Common myeloid progenitor, CD34-positive (primary cell): ENCODE data around the gene SART1.

Experiments used
- CTCF ChIA-PET: fragments of 350-600 bp; sonication (Branson Sonifier 250); formaldehyde crosslinking; loops from one replicate; lab custom pipeline; 2021; ENCODE audit warnings: antibody characterized with exemption; lab: Charles Lee
- POLR2A ChIA-PET: fragments of 350-600 bp; sonication (Branson Sonifier 250); formaldehyde crosslinking; loops from one replicate; lab custom pipeline; 2021; ENCODE audit warnings: antibody characterized with exemption; lab: Charles Lee
- DNase-seq, 3 donors: peaks; one replicate each; pipeline versions ENCODE4 v3.0.0 to v3.0.0-alpha.2; 2013
- H3K27ac ChIP-seq, 2 experiments: 1 replicate in 1 of 2; 2 replicates in 1 of 2; pipeline ENCODE4 v1.7.0; 2013; ENCODE audit warnings: inconsistent platforms in 2 of 2, low read length in 2 of 2, mild to moderate bottlenecking in 2 of 2, low read depth in 1 of 2, moderate library complexity in 1 of 2; ENCODE audit not compliant: severe bottlenecking in 2 of 2, insufficient read depth in 1 of 2, poor library complexity in 1 of 2
- H3K27me3 ChIP-seq, 5 experiments: replicated peaks in 2 of 5; 1 replicate in 3 of 5; 2 replicates in 2 of 5; pipeline versions ENCODE4 v1.6.1 to v1.7.0; 2013; ENCODE audit warnings: low read length in 4 of 5, mild to moderate bottlenecking in 2 of 5, moderate library complexity in 2 of 5, inconsistent platforms in 1 of 5; ENCODE audit not compliant: insufficient read depth in 5 of 5, control insufficient read depth in 4 of 5
- H3K36me3 ChIP-seq, 4 experiments: 1 replicate in 2 of 4; 2 replicates in 2 of 4; pipeline versions ENCODE4 v1.6.1 to v1.7.0; 2013; ENCODE audit warnings: low read length in 3 of 4, control low read depth in 1 of 4, mild to moderate bottlenecking in 1 of 4; ENCODE audit not compliant: control insufficient read depth in 4 of 4, insufficient read depth in 4 of 4
- H3K4me1 ChIP-seq, 4 experiments: 1 replicate in 3 of 4; 2 replicates in 1 of 4; pipeline versions ENCODE4 v1.6.1 to v1.7.1; 2013; ENCODE audit warnings: low read length in 3 of 4, mild to moderate bottlenecking in 3 of 4, control low read depth in 1 of 4, inconsistent platforms in 1 of 4, moderate library complexity in 1 of 4; ENCODE audit not compliant: control insufficient read depth in 4 of 4, insufficient read depth in 4 of 4; ENCODE audit errors: control extremely low read depth in 1 of 4
- H3K4me3 ChIP-seq, 7 experiments: 1 replicate in 4 of 7; 2 replicates in 3 of 7; pipeline versions ENCODE4 v1.5.1 to v1.7.0; 2013; ENCODE audit warnings: mild to moderate bottlenecking in 7 of 7, low read length in 6 of 7, moderate library complexity in 6 of 7, inconsistent platforms in 2 of 7, low read depth in 2 of 7, control low read depth in 1 of 7; ENCODE audit not compliant: insufficient read depth in 4 of 7, control insufficient read depth in 1 of 7; ENCODE audit errors: extremely low read depth in 1 of 7
- H3K9me3 ChIP-seq, 5 experiments: 1 replicate in 4 of 5; 2 replicates in 1 of 5; pipeline versions ENCODE4 v1.6.1 to v1.7.1; 2013; ENCODE audit warnings: low read length in 4 of 5, mild to moderate bottlenecking in 2 of 5, inconsistent platforms in 1 of 5, low read depth in 1 of 5, moderate library complexity in 1 of 5; ENCODE audit not compliant: control insufficient read depth in 4 of 5, insufficient read depth in 2 of 5; ENCODE audit errors: control extremely low read depth in 1 of 5
- WGBS: methylation state at CpG from one replicate; pipeline ENCODE4 v1.1.5; 2013; ENCODE audit not compliant: insufficient coverage; 5-methylcytosine and 5-hydroxymethylcytosine counted together

SART1 gene

GRCh38 chr11:65968600-65969482 lies 7.3 kb downstream of the SART1 start:
- CTCF ChIA-PET = no interaction called here
- Histone ChIP-seq H3K4me3 (no peak overlapping the region), H3K4me1 (peaks cover 0 to 1% (median under 1%) of the 10 kb centered on the region in 4 experiments), H3K9me3 (no peaks in the 10 kb centered on the region), H3K36me3 (peaks cover 11 to 79% (median 56%) of the 10 kb centered on the region in 4 experiments), H3K27ac (no peak overlapping the region), H3K27me3 (no peaks in the 10 kb centered on the region)
- 95% methylated on average over 12 of the region's 15 CpGs for WGBS
- DNase-seq = no peak
- POLR2A ChIA-PET = no interaction called here

GRCh38 chr11:65972116-65972515 lies 10.6 kb downstream of the SART1 start:
- H3K9me3 ChIP-seq = no peaks in the 10 kb centered on the region
- POLR2A ChIA-PET = interaction anchor here (0.9 kb wide), 1 partner anchor 9 kb away, joined by 4 read pairs; no protein-coding TSS in a partner anchor
- peaks cover 15 to 61% (median 41%) of the 10 kb centered on the region in 4 experiments for H3K36me3 ChIP-seq
- 100% methylated on average over 3 of the region's 8 CpGs for WGBS
- no peaks in the 10 kb centered on the region for H3K4me1 ChIP-seq
- no peak overlapping the region for H3K4me3 ChIP-seq
- H3K27ac ChIP-seq = no peak overlapping the region
- DNase-seq = no peak
- CTCF ChIA-PET = interaction anchor here (0.9 to 1.3 kb wide), 3 partner anchors 9 to 88 kb away, joined by 3 to 4 read pairs (median 3); no protein-coding TSS in a partner anchor
- H3K27me3 ChIP-seq = no peaks in the 10 kb centered on the region

- H3K27me3 ChIP-seq = no peaks in the 10 kb centered on the region
- CTCF ChIA-PET = no interaction called here
- 92% methylated on average over 8 of the region's 13 CpGs for WGBS
- no peaks in the 10 kb centered on the region for H3K4me1 ChIP-seq
- POLR2A ChIA-PET = no interaction called here
- no peaks in the 10 kb centered on the region for H3K9me3 ChIP-seq
- DNase-seq = no peak
- no peak overlapping the region for H3K4me3 ChIP-seq
- no peak overlapping the region for H3K27ac ChIP-seq
- peaks cover 15 to 61% (median 42%) of the 10 kb centered on the region in 4 experiments for H3K36me3 ChIP-seq
These were observed 12.0 kb downstream of the SART1 start for GRCh38 chr11:65973439-65974110.

GRCh38 chr11:65975771-65976170 lies 14.2 kb downstream of the SART1 start:
- H3K27ac ChIP-seq = no peak overlapping the region
- DNase-seq = no peak
- H3K9me3 ChIP-seq = no peaks in the 10 kb centered on the region
- H3K4me3 ChIP-seq = no peak overlapping the region
- ChIA-PET POLR2A (interaction anchor here (0.8 kb wide), 1 partner anchor 84 kb away, joined by 7 read pairs; no protein-coding TSS in a partner anchor), CTCF (no interaction called here)
- H3K36me3 ChIP-seq = peaks cover 9 to 55% (median 39%) of the 10 kb centered on the region in 4 experiments
- no peaks in the 10 kb centered on the region for H3K27me3 ChIP-seq
- WGBS = 96% methylated on average over 9 of the region's 9 CpGs
- no peaks in the 10 kb centered on the region for H3K4me1 ChIP-seq

- 93% methylated on average over 39 of the region's 43 CpGs for WGBS
- POLR2A ChIA-PET = no interaction called here
- no peaks in the 10 kb centered on the region for H3K4me1 ChIP-seq
- no peak overlapping the region for H3K4me3 ChIP-seq
- no peaks in the 10 kb centered on the region for H3K27me3 ChIP-seq
- no peak overlapping the region for H3K27ac ChIP-seq
- peaks cover 9 to 55% (median 39%) of the 10 kb centered on the region in 4 experiments for H3K36me3 ChIP-seq
- no peak for DNase-seq
- CTCF ChIA-PET = interaction anchor here (1.4 kb wide), 1 partner anchor 69 kb away, joined by 3 read pairs; no protein-coding TSS in a partner anchor
- no peaks in the 10 kb centered on the region for H3K9me3 ChIP-seq
These were observed 15.0 kb downstream of the SART1 start for GRCh38 chr11:65976216-65977176.

GRCh38 chr11:65977621-65978390 lies 16.3 kb downstream of the SART1 start:
- Histone ChIP-seq H3K4me1 (no peaks in the 10 kb centered on the region), H3K27ac (no peak overlapping the region), H3K27me3 (no peaks in the 10 kb centered on the region), H3K9me3 (no peaks in the 10 kb centered on the region), H3K36me3 (peaks cover 6 to 55% (median 37%) of the 10 kb centered on the region in 4 experiments), H3K4me3 (no peak overlapping the region)
- no peak for DNase-seq
- WGBS = 97% methylated on average over 24 of the region's 29 CpGs
- CTCF ChIA-PET = interaction anchor here (1.4 kb wide), 1 partner anchor 67 kb away, joined by 3 read pairs; no protein-coding TSS in a partner anchor
- POLR2A ChIA-PET = no interaction called here
